Mucosa of descending colon (tissue), 3 donors: ENCODE measurements around the gene ZSWIM3. TPM values are rescaled to one million over a fixed set of nuclear protein-coding genes. Genes with fewer than 3 reads are reported as not detected.

Source experiments
- ATAC-seq: fragments of 200-7000 bp; cut with Tn5 transposase; one replicate; pipeline ENCODE4 v1.9.1; 2020; ENCODE audit warnings: mild to moderate bottlenecking, moderate library complexity
- DNase-seq, 3 donors: peaks; one replicate each; pipeline ENCODE4 v3.0.0-alpha.2; 2020
- H3K36me3 ChIP-seq: fragments of 200-600 bp; one replicate; pipeline ENCODE4 v1.8.0; 2021; ENCODE audit warnings: low read depth, mild to moderate bottlenecking
- H3K4me1 ChIP-seq: fragments of 200-600 bp; one replicate; pipeline ENCODE4 v1.8.0; 2021; ENCODE audit warnings: low read depth, mild to moderate bottlenecking
- H3K4me3 ChIP-seq: fragments of 200-600 bp; one replicate; pipeline ENCODE4 v1.8.0; 2021; ENCODE audit warnings: mild to moderate bottlenecking
- H3K9me3 ChIP-seq: fragments of 200-600 bp; one replicate; pipeline ENCODE4 v1.8.0; 2021; ENCODE audit warnings: mild to moderate bottlenecking
- intact Hi-C, 2 donors: fragments of 100-400 bp; cut with DNase I in 1 of 2; cut with micrococcal nuclease in 1 of 2; formaldehyde crosslinking; loops; one replicate each; pipeline versions ENCODE4 v1.11.0 to v1.11.1; 2022; cut with DNase I, micrococcal nuclease
- total RNA-seq, 3 donors: library from RNA; stranded (reverse); fragmentation: NEBNext Ultra II Directional in 2 of 3; extraction: Animal tissue kit (Norgen Biotek cat#: 25700) in 2 of 3; gene quantifications; one replicate each; pipeline versions ENCODE4 v1.2.1 to v1.2.4, GENCODE V29; 2021 to 2023
- TF ChIP-seq, protein P1 (sequence below): fragments of 200-600 bp; IDR thresholded peaks from one replicate; pipeline ENCODE4 v1.8.0; 2022; ENCODE audit warnings: antibody characterized with exemption, mild to moderate bottlenecking
- donor health status: DM: no; HTN: no; CAD: no; lungs with moderate emphysema.
- donor health status: DM: no; HTN: no; CAD: no.
- donor health status: DM: no; HTN: yes; CAD: no.

Gene ZSWIM3
- total RNA-seq, 3 donors from 2014 or later = 3.3 to 7.4 (median 5.7) TPM

DNA sequence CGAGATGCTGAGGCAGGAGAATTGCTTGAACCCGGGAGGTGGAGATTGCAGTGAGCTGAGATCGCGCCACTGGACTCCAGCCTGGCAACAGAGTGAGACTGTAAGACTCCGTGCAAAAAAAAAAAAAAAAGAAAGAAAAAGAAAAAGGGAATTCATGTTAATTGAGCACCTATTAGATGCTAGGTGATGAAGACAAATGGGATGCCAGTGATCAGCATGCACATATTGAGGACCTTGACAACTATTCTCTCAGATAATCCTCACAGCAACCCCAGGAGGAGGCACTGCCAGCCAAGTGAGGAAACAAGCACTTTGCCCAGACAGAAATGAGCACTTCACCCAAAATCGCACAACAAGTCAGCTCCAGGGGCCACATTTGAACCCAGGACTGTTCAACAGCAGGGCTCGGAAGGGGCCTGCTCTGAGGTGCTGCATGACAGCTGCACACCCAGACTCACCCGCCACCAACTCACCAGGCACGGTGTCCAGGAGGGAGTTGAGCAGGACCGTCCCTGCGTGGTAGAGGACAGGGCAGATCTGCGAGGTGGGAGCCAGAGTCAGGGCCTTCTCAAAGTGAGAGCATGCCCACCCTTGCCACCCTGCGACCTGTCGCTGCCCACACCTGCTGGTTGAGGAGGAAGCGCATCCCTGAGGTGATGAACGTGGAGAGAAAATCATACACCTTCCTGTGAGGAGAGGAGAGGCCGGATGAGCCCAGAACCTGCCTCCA is 50.0 kb downstream of the ZSWIM3 start:
- DNase-seq (no peak), ATAC-seq (no peak)
- Histone ChIP-seq H3K9me3 (no peaks in the 10 kb centered on the region), H3K4me1 (peaks cover 11% of the 10 kb centered on the region), H3K4me3 (no peak overlapping the region), H3K36me3 (no peaks in the 10 kb centered on the region)
- intact Hi-C loops = no loop called here
- TF ChIP-seq, protein P1, sequence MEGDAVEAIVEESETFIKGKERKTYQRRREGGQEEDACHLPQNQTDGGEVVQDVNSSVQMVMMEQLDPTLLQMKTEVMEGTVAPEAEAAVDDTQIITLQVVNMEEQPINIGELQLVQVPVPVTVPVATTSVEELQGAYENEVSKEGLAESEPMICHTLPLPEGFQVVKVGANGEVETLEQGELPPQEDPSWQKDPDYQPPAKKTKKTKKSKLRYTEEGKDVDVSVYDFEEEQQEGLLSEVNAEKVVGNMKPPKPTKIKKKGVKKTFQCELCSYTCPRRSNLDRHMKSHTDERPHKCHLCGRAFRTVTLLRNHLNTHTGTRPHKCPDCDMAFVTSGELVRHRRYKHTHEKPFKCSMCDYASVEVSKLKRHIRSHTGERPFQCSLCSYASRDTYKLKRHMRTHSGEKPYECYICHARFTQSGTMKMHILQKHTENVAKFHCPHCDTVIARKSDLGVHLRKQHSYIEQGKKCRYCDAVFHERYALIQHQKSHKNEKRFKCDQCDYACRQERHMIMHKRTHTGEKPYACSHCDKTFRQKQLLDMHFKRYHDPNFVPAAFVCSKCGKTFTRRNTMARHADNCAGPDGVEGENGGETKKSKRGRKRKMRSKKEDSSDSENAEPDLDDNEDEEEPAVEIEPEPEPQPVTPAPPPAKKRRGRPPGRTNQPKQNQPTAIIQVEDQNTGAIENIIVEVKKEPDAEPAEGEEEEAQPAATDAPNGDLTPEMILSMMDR = no peak

DNA sequence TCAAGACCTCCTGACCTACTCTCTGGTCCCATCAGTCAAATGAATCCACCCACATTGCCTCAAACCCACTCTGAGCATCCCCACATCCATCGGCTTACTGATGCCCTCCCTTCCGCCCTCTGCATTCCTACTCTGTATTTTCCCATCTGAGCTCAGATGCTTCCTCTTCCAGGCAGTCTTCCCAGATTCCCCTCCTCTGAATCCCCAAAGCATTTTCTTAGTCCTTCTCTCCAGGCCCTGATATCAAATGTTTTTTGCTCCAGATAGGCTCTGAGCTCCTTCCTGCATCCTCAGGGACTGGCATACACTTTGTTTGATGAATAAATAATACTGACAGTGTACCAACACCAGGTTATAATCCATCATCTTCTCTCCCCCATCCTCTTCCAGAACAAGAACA is 50.7 kb downstream of the ZSWIM3 start:
- ATAC-seq = no peak
- Histone ChIP-seq H3K4me1 (peaks cover 15% of the 10 kb centered on the region), H3K36me3 (no peaks in the 10 kb centered on the region), H3K9me3 (no peaks in the 10 kb centered on the region), H3K4me3 (no peak overlapping the region)
- DNase-seq = no peak
- TF ChIP-seq, protein P1 = no peak
- intact Hi-C loops = no loop called here

DNA sequence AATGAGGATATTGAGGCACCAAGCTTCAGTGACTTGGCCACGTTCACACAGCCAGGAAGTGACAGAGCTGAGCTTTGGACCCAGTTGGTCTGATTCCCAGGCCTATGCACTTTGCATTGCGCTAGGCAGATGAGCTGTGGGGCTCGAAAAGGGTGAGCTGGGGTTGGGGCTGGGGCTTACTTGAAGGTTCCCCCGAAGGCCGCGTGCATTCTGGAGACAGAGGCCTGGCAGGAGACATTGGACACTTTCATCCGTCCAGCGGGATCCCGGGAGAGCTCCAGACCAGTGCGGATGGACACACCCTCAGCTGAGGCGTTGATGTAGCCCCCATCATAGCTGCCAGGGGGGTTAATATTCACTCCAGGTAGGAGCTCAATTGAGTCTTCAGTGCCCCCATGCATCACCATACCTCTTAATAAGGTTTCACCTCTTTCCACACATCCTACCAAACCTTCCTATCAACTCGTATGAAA is 52.0 kb downstream of the ZSWIM3 start:
- DNase-seq = no peak
- no peaks in the 10 kb centered on the region for H3K36me3 ChIP-seq

DNA sequence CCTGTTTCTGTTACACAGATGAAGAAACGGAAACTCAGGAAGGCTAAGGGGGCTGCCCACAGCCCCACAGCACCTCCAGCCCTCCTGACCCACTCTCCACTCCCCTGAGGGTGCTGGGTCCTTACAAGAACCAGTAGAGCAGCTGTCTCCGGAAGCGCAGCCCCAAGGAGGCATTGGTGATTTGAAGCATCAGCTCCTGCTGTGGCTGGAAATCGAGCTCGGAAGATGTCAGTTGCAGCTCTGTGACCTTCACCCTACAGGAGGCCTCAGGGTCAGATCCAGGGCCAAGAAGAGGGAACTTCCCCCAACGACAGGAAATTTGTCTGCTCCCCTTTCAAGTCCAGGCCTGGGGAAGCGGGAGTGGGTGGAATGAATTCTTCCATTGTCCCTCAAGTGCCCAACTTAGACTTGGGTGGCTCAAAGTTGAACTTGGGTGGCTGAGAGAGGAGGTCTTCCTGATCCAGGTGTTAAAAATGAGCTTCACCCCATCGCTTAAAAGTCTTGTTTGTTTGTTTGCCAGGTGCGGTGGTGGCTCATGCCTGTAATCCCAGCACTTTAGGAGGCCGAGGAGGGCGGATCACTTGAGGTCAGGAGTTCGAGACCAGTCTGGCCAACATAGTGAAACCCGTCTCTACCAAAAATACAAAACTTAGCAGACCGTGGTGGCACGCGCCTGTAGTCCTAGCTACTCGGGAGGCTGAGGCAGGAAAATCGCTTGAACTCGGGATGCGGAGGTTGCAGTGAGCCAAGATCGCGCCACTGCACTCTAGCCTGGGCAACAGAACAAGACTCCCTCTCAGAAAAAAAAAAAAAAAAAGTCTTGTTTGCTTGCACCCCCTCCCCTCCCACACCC is 52.6 kb downstream of the ZSWIM3 start:
- H3K4me3 ChIP-seq = no peak overlapping the region
- H3K36me3 ChIP-seq = no peaks in the 10 kb centered on the region
- H3K4me1 ChIP-seq = peaks cover 19% of the 10 kb centered on the region
- TF ChIP-seq, protein P1 = no peak
- ATAC-seq (no peak), DNase-seq (no peak)
- no peaks in the 10 kb centered on the region for H3K9me3 ChIP-seq
- intact Hi-C loops = no loop called here

More for the DNA sequence above, 52.0 kb downstream of the ZSWIM3 start:
- no peak for ATAC-seq
- peaks cover 15% of the 10 kb centered on the region for H3K4me1 ChIP-seq
- TF ChIP-seq, protein P1 = no peak
- no peaks in the 10 kb centered on the region for H3K9me3 ChIP-seq
- H3K4me3 ChIP-seq = no peak overlapping the region
- intact Hi-C loops = no loop called here

DNA sequence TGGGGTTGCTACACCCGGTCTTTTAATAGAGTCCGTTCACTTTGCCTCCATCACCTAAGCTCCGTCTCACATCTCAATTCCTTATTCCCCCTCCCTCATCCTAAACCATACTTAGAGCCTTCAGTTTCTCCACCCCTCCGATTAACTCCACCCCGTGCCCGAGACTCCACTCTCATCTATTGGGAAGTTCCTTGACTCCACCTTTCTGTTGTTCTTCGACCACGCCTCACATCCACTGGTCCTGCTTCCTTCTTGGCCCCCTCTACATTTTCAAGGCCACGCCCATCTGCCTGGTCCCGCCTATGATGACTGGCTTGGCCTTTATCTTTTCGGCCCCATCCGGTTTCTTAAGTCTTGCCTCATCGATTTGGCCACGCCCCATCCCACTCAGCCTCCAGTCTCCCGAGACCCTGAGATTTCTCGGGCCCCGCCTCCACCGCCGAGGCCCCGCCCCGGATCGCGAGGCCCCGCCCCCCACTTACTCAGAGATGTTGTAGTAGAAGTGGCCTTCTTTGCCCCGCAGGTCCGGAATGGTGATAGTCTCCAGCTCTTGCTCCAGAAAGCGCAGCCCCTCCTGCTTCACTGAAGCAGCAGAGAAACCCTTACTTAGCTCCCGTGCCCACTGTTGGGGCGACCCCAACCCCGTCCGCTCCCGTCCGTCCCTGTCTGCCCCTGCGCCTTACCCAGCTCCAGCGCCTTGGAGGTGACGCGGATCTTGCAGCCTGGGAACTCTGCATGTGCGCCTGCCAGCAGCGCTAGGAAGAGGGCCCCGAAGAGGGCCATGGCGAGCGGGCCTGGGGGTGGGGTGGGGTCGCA is 53.5 kb downstream of the ZSWIM3 start:
- intact Hi-C loops = no loop called here
- no peaks in the 10 kb centered on the region for H3K9me3 ChIP-seq
- peak; percentile 91 for ATAC-seq
- TF ChIP-seq, protein P1 = no peak
- peak; percentile 97 to 98 (median 97) for DNase-seq
- no peak overlapping the region for H3K4me3 ChIP-seq
- H3K36me3 ChIP-seq = no peaks in the 10 kb centered on the region
- H3K4me1 ChIP-seq = peaks cover 19% of the 10 kb centered on the region
